VCaP (cell line): ENCODE data around the gene GNPTAB.

ENCODE experiments used
- H3K27ac ChIP-seq: fragments of 450-650 bp; 2 replicates; pipeline ENCODE4 v1.5.1; 2017
- TF ChIP-seq, protein P1 (sequence below): fragments of 450-650 bp; conservative IDR thresholded peaks from 2 replicates; pipeline ENCODE4 v1.5.1; 2017; ENCODE audit warnings: mild to moderate bottlenecking, moderate library complexity

GNPTAB gene

DNA sequence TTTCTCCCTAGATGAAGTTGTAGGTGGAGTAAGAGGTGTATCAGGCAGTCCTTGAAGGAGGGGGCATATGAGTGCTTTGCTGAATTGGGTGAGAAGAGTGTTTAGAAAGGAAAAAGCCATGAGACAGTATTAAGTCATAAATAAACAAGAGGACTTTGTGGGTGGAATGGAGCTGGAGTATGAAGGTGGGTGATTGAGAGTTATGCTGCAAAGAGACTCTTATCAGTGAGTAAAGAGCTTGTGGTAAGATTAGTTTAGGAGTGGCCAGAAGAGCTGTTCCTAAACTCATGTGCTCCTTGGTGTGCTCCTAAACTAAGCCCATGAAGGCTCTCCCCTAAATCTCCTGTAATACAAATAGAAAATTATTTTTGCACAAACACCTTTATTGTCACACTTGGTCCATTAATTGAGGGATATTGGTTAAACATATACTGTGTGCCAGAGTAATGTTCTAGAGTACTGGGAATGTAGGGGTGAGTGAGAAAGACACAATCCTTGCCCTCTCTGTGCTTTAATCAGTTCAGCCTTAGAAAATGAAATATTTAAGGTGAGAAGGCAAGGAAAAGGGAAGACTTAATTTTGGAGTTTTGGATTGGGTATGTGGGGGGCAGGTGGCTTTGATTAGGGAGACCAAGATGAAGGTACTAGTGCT, 123.5 kb downstream of the GNPTAB start:
- peak overlapping the region; percentile 90 for H3K27ac ChIP-seq
- TF ChIP-seq, protein P1, sequence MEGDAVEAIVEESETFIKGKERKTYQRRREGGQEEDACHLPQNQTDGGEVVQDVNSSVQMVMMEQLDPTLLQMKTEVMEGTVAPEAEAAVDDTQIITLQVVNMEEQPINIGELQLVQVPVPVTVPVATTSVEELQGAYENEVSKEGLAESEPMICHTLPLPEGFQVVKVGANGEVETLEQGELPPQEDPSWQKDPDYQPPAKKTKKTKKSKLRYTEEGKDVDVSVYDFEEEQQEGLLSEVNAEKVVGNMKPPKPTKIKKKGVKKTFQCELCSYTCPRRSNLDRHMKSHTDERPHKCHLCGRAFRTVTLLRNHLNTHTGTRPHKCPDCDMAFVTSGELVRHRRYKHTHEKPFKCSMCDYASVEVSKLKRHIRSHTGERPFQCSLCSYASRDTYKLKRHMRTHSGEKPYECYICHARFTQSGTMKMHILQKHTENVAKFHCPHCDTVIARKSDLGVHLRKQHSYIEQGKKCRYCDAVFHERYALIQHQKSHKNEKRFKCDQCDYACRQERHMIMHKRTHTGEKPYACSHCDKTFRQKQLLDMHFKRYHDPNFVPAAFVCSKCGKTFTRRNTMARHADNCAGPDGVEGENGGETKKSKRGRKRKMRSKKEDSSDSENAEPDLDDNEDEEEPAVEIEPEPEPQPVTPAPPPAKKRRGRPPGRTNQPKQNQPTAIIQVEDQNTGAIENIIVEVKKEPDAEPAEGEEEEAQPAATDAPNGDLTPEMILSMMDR, result no peak

DNA sequence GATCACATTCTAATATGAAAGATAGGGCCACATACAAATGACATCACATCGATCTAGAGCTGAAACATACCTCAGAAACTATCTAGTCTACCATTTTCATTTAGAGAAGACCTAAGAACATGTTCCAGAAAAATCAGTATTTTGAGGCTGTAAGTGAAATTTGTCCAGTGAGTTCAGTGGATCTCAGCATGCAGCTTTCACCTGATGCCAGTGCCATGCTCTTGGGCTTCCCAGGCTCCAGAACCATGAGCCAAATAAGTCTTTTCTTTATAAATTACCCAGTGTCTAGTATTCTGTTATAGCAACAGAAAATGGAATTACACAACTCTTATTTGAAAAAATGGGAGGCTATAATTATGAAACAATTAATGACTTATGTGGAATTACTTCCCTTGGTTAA, 124.4 kb downstream of the GNPTAB start:
- TF ChIP-seq, protein P1, result no peak
- H3K27ac ChIP-seq, result no peak overlapping the region

DNA sequence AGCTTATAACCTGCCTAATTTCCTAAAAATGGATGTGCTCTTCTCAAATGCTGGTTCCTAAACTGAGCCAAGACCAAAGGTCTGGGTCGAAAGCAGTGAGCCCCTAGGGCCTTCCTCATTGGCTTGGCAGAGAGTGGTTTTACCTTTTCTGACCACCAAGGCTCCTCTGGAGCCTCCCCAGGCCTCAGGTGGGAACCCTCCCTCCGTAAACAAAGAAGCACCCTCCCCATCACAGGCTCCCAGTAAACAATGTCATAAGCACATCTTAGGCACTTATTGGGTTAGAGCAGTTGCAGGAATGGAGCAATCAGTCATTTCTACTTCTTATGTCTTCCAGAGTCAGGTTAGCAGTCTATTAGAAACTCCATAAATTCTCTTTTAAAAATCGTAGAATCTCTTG, 127.3 kb downstream of the GNPTAB start:
- TF ChIP-seq, protein P1, result no peak
- H3K27ac ChIP-seq, result peak overlapping the region; percentile 98; the same call in 1 of the 2 replicates

DNA sequence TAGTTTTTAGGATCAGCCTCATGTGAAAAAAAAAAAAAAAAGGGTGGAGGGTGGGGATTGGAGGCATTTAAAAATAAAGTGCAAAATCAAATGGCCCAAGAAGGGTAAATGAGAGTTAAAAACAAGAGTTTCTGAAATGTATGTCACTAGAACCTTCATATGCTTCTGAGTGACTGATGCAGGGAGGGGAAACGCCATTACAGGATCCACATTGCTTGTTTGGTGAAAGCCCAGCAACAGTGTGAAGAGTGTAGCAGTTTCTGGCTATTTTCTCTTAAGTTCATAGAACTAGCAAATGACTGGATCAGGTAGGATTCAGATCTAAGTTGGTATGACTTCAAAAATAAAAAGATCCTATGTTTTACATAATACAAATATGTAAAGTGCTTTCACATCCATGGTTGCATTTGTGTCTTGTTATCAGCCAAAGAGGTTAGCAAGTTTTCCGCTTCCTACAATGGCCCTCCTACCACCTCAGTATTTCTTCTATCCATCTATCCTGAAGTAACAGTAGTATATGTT, 130.4 kb downstream of the GNPTAB start:
- peak overlapping the region; percentile 98 for H3K27ac ChIP-seq

DNA sequence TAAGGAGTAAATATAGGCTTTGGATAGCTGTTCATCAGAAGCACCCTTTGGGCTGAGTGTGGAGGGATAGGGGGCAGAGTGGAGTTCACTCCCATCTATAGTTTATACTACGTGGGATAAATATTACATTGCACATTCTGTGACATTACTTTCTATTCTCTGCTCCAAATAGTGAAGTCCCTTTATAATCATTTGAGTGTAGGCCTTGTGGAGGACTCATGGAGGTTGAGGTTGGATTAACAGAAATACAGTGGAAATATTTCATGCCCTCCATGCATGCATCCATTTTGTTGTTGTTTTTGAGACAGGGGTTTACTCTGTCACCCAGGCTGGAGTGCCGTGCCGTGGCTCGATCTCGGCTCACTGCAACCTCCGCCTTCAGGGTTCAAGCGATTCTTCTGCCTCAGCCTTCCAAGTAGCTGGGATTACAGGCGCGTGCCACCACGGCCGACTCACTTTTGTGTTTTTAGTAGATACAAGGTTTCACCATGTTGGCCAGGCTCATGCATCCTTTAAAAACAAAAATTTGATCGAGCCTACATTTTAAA, 131.9 kb downstream of the GNPTAB start:
- TF ChIP-seq, protein P1, result peak; percentile 35
- H3K27ac ChIP-seq, result peak overlapping the region; percentile 98

More for the DNA sequence above, 130.4 kb downstream of the GNPTAB start:
- TF ChIP-seq, protein P1, result no peak

DNA sequence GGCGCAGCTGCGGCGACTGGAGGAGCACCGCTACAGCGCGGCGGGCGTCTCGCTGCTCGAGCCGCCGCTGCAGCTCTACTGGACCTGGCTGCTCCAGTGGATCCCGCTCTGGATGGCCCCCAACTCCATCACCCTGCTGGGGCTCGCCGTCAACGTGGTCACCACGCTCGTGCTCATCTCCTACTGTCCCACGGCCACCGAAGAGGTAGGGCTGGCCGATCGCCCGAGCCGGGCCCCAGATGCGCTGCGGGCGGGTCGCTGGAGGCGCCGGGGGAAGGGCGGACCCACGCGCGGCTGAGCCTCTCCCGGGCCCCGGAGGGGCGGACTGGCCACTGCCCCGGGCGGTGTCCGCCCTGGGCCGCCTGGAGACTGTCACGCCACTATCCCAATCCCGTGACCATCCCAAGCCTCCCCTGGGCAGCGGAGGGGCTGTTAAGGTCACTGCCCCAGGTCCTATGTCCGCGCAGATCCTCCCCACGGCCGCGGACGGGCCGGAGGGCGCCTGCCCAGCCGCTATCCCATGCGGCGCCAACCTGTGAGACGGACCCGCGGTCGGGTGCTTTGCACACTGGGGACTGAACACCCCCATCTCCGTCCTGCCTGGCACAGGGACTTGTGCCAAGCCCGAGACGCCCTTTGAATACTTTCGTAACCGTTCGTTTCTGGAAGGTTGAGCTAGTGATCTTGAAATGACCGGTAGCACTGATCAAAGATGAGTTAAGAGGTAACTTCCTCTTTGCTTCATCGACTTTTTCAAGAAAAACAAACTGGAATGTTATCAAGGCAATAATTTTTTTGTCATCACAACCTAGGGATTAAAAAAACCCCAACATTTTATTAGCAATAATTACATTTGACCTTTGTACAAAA, 132.6 kb downstream of the GNPTAB start:
- H3K27ac ChIP-seq, result peak overlapping the region; percentile 98
- TF ChIP-seq, protein P1, result no peak
